HEK293 (cell line): ENCODE results near the gene GPT2.
"Not testable (repeated sequence)": the region's sequence is repeated elsewhere in the genome, so short reads cannot be mapped to it uniquely, and the experiment has no call there.

Experiments used
- CTCF ChIA-PET: fragments of 350-600 bp; formaldehyde crosslinking; extraction: SDS; loops from one replicate; lab custom pipeline; 2021; ENCODE audit warnings: antibody characterized with exemption; lab: Yijun Ruan, JAX
- POLR2A ChIA-PET: fragments of 300-600 bp; formaldehyde crosslinking; extraction: SDS; loops from one replicate; lab custom pipeline; 2020; ENCODE audit warnings: antibody characterized with exemption, inconsistent platforms; lab: Yijun Ruan, JAX
- H3K27ac ChIP-seq: fragments of 200-500 bp; sonication (Bioruptor generic); 2 replicates; pipeline ENCODE4 v1.5.1; 2014; ENCODE audit warnings: low read depth, low read length, control low read depth, inconsistent platforms; ENCODE audit errors: extremely low read depth
- H3K36me3 ChIP-seq, 2 experiments: fragments of 200-500 bp in 1 of 2; sonication (Bioruptor generic) in 1 of 2; 1 replicate in 1 of 2; 2 replicates in 1 of 2; pipeline ENCODE4 v1.5.1; 2014 to 2017; ENCODE audit warnings: inconsistent platforms in 2 of 2, low read length in 2 of 2; ENCODE audit not compliant: control insufficient read depth in 2 of 2, insufficient read depth in 1 of 2
- H3K4me1 ChIP-seq: fragments of 200-500 bp; sonication (Bioruptor generic); 2 replicates; pipeline ENCODE4 v1.5.1; 2014; ENCODE audit warnings: mild to moderate bottlenecking, low read length, inconsistent platforms; ENCODE audit not compliant: control insufficient read depth, insufficient read depth
- H3K4me3 ChIP-seq: 2 replicates; pipeline ENCODE4 v1.5.1; 2011; ENCODE audit warnings: low read depth, mild to moderate bottlenecking, control low read depth, low read length, moderate library complexity
- H3K9me3 ChIP-seq: fragments of 200-500 bp; sonication (Bioruptor generic); 2 replicates; pipeline ENCODE4 v1.5.1; 2014; ENCODE audit warnings: low read depth, low read length, inconsistent platforms; ENCODE audit not compliant: control insufficient read depth, insufficient read depth
- CTCF ChIP-seq: fragments of 450-650 bp; formaldehyde crosslinking; IDR thresholded peaks from 2 replicates; pipeline ENCODE4 v1.5.1; 2016; ENCODE audit warnings: missing biosample characterization, missing genetic modification characterization
- SETDB1 ChIP-seq: IDR thresholded peaks from one replicate; pipeline ENCODE4 v1.6.1; 2017; ENCODE audit warnings: mild to moderate bottlenecking, low read length, moderate library complexity, mixed read lengths; ENCODE audit not compliant: insufficient read length
- SP7 ChIP-seq: fragments of 450-650 bp; formaldehyde crosslinking; IDR thresholded peaks from 2 replicates; pipeline ENCODE4 v1.5.1; 2016; ENCODE audit warnings: missing biosample characterization, missing genetic modification characterization
- ZBTB26 ChIP-seq: fragments of 450-650 bp; formaldehyde crosslinking; optimal IDR thresholded peaks from 2 replicates; pipeline ENCODE3; 2016; ENCODE audit warnings: missing biosample characterization, mild to moderate bottlenecking, missing genetic modification characterization
- ZNF16 ChIP-seq: fragments of 450-650 bp; formaldehyde crosslinking; IDR thresholded peaks from 2 replicates; pipeline ENCODE4 v1.5.1; 2016; ENCODE audit warnings: low read depth, missing biosample characterization, missing genetic modification characterization
- ZNF184 ChIP-seq: fragments of 450-650 bp; IDR thresholded peaks from 2 replicates; pipeline ENCODE4 v1.5.1; 2018; ENCODE audit warnings: missing biosample characterization, mild to moderate bottlenecking, missing genetic modification characterization
- ZNF324 ChIP-seq: fragments of 450-650 bp; formaldehyde crosslinking; IDR thresholded peaks from 2 replicates; pipeline ENCODE4 v1.5.1; 2016; ENCODE audit warnings: missing biosample characterization, missing genetic modification characterization
- ZNF514 ChIP-seq: fragments of 450-650 bp; formaldehyde crosslinking; IDR thresholded peaks from 2 replicates; pipeline ENCODE4 v1.5.1; 2016; ENCODE audit warnings: missing biosample characterization, missing genetic modification characterization
- ZNF530 ChIP-seq: fragments of 450-650 bp; formaldehyde crosslinking; IDR thresholded peaks from 2 replicates; pipeline ENCODE4 v1.5.1; 2016; ENCODE audit warnings: low read depth, missing biosample characterization, missing genetic modification characterization
- ZNF558 ChIP-seq: fragments of 450-650 bp; formaldehyde crosslinking; IDR thresholded peaks from 2 replicates; pipeline ENCODE4 v1.5.1; 2016; ENCODE audit warnings: missing biosample characterization, missing genetic modification characterization
- ZNF623 ChIP-seq: fragments of 450-650 bp; formaldehyde crosslinking; IDR thresholded peaks from 2 replicates; pipeline ENCODE4 v1.5.1; 2016; ENCODE audit warnings: missing biosample characterization, missing genetic modification characterization
- ZNF654 ChIP-seq: fragments of 450-650 bp; formaldehyde crosslinking; IDR thresholded peaks from 2 replicates; pipeline ENCODE4 v1.5.1; 2016; ENCODE audit warnings: low read depth, missing biosample characterization, missing genetic modification characterization
- ZNF660 ChIP-seq: fragments of 450-650 bp; IDR thresholded peaks from 2 replicates; pipeline ENCODE4 v1.5.1; 2018; ENCODE audit warnings: missing biosample characterization, mild to moderate bottlenecking, missing genetic modification characterization
- ZSCAN30 ChIP-seq: fragments of 450-650 bp; IDR thresholded peaks from 2 replicates; pipeline ENCODE4 v1.5.1; 2018; ENCODE audit warnings: missing biosample characterization, mild to moderate bottlenecking, missing genetic modification characterization, moderate library complexity
- TF ChIP-seq, protein P1 (sequence below): fragments of 450-650 bp; formaldehyde crosslinking; IDR thresholded peaks from 2 replicates; pipeline ENCODE4 v1.5.1; 2016; ENCODE audit warnings: missing biosample characterization, missing genetic modification characterization, borderline replicate concordance

Gene GPT2

GRCh38 chr16:46932802-46933201 lies 48.6 kb downstream of the GPT2 start:
- H3K4me3 ChIP-seq = no peak overlapping the region
- H3K4me1 ChIP-seq = no peaks in the 10 kb centered on the region
- H3K27ac ChIP-seq = no peak overlapping the region
- CTCF ChIA-PET = interaction anchor here (0.6 to 1.7 kb wide), 4 partner anchors 18 to 259 kb away, joined by 3 to 6 read pairs (median 3); no protein-coding TSS in a partner anchor
- POLR2A ChIA-PET = no interaction called here
- no peaks in the 10 kb centered on the region for H3K9me3 ChIP-seq
- peaks cover 0 to 24% of the 10 kb centered on the region in 2 experiments; a peak in 2 of 3 replicates for H3K36me3 ChIP-seq
- TF ChIP-seq ZNF514 (no peak), ZNF623 (tag by site-specific recombination) (no peak), ZNF530 (tag by site-specific recombination) (no peak), ZNF184 (no peak), ZSCAN30 (tag by site-specific recombination) (no peak), SP7 (no peak), ZNF558 (tag by site-specific recombination) (no peak), SETDB1 (no peak), ZNF16 (tag by site-specific recombination) (no peak)

GRCh38 chr16:46937536-46937935 lies 53.4 kb downstream of the GPT2 start:
- POLR2A ChIA-PET = no interaction called here
- CTCF ChIA-PET = interaction anchor here (0.7 to 1.0 kb wide), 2 partner anchors 37 to 84 kb away, joined by 3 to 4 read pairs; no protein-coding TSS in a partner anchor
- Histone ChIP-seq H3K27ac (no peak overlapping the region), H3K9me3 (no peaks in the 10 kb centered on the region), H3K4me1 (no peaks in the 10 kb centered on the region), H3K36me3 (no peaks in the 10 kb centered on the region), H3K4me3 (no peak overlapping the region)
- TF ChIP-seq ZNF324 (tag by site-specific recombination) = no peak

GRCh38 chr16:46944713-46945112 lies 60.6 kb downstream of the GPT2 start:
- H3K4me3 ChIP-seq, H3K9me3 ChIP-seq, POLR2A ChIA-PET, H3K4me1 ChIP-seq, H3K36me3 ChIP-seq, H3K27ac ChIP-seq, CTCF ChIA-PET: not testable (repeated sequence)

DNA sequence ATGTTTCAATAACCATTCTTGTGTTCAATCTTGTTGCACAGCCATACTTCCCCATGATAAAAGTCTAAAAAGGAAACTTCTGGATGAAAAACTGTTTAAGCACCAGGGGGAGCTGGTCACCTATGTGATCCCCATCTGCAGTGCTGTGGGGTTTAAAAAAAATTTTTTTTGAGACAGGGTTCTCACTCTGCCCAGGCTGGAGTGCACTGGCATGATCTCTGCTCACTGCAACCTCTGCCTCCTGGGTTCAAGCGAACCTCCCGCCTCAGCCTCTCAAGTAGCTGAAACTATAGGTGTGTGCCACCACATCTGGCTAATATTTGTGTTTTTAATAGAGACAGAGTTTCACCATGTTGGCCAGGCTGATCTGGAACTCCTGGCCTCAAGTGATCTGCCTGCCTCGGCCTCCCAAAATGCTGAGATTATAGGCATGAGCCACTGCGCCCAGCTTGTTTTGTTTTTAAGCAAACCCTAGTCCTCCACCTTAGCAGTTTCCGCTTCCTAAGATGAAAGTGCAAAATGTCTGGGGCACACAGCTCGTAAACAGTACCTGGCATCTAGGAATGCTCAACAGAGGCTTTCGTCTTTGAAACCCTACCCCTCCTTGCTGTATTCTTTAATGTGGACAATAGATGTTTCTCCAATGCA lies 63.9 kb downstream of the GPT2 start:
- H3K27ac ChIP-seq = no peak overlapping the region
- POLR2A ChIA-PET = no interaction called here
- CTCF ChIA-PET = interaction anchor here (0.5 to 3.6 kb wide), 15 partner anchors 9 to 1582 kb away, joined by 3 to 19 read pairs (median 4); no protein-coding TSS in a partner anchor
- no peaks in the 10 kb centered on the region for H3K4me1 ChIP-seq
- no peaks in the 10 kb centered on the region for H3K9me3 ChIP-seq
- no peaks in the 10 kb centered on the region for H3K36me3 ChIP-seq
- H3K4me3 ChIP-seq = no peak overlapping the region
- TF ChIP-seq ZNF660 (0 out of 2 replicates have a peak, but pooled peaks have one; percentile 44), ZNF654 (tag by site-specific recombination) (peak; percentile 72), CTCF (tag by site-specific recombination) (peak; percentile 49), ZBTB26 (tag by site-specific recombination) (no peak)
- TF ChIP-seq, protein P1, sequence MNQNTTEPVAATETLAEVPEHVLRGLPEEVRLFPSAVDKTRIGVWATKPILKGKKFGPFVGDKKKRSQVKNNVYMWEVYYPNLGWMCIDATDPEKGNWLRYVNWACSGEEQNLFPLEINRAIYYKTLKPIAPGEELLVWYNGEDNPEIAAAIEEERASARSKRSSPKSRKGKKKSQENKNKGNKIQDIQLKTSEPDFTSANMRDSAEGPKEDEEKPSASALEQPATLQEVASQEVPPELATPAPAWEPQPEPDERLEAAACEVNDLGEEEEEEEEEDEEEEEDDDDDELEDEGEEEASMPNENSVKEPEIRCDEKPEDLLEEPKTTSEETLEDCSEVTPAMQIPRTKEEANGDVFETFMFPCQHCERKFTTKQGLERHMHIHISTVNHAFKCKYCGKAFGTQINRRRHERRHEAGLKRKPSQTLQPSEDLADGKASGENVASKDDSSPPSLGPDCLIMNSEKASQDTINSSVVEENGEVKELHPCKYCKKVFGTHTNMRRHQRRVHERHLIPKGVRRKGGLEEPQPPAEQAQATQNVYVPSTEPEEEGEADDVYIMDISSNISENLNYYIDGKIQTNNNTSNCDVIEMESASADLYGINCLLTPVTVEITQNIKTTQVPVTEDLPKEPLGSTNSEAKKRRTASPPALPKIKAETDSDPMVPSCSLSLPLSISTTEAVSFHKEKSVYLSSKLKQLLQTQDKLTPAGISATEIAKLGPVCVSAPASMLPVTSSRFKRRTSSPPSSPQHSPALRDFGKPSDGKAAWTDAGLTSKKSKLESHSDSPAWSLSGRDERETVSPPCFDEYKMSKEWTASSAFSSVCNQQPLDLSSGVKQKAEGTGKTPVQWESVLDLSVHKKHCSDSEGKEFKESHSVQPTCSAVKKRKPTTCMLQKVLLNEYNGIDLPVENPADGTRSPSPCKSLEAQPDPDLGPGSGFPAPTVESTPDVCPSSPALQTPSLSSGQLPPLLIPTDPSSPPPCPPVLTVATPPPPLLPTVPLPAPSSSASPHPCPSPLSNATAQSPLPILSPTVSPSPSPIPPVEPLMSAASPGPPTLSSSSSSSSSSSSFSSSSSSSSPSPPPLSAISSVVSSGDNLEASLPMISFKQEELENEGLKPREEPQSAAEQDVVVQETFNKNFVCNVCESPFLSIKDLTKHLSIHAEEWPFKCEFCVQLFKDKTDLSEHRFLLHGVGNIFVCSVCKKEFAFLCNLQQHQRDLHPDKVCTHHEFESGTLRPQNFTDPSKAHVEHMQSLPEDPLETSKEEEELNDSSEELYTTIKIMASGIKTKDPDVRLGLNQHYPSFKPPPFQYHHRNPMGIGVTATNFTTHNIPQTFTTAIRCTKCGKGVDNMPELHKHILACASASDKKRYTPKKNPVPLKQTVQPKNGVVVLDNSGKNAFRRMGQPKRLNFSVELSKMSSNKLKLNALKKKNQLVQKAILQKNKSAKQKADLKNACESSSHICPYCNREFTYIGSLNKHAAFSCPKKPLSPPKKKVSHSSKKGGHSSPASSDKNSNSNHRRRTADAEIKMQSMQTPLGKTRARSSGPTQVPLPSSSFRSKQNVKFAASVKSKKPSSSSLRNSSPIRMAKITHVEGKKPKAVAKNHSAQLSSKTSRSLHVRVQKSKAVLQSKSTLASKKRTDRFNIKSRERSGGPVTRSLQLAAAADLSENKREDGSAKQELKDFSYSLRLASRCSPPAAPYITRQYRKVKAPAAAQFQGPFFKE (tag by site-specific recombination) = no peak
